Urinary bladder (tissue), 4 donors: ENCODE results near the gene XPNPEP1. TPM values are rescaled to one million over a fixed set of nuclear protein-coding genes. Genes with fewer than 3 reads are reported as not detected.

Experiments
- DNase-seq: peaks from one replicate; pipeline ENCODE4 v3.0.0-alpha.2; 2015; ENCODE audit errors: extremely low spot score
- H3K27ac ChIP-seq: one replicate; pipeline ENCODE4 v1.5.1; 2013; ENCODE audit warnings: low read depth, mild to moderate bottlenecking, moderate library complexity
- H3K36me3 ChIP-seq: one replicate; pipeline ENCODE4 v1.6.1; 2013; ENCODE audit warnings: mild to moderate bottlenecking, moderate library complexity; ENCODE audit not compliant: insufficient read depth
- H3K4me1 ChIP-seq: one replicate; pipeline ENCODE4 v1.6.1; 2013; ENCODE audit warnings: mild to moderate bottlenecking, moderate library complexity; ENCODE audit not compliant: insufficient read depth
- H3K4me3 ChIP-seq: one replicate; pipeline ENCODE4 v1.5.1; 2013; ENCODE audit warnings: low read depth, low read length
- WGBS: extraction: QIAGEN DNeasy Blood & Tissue Kit; methylation state at CpG from one replicate; pipeline ENCODE4 v1.1.7; 2013; 5-methylcytosine and 5-hydroxymethylcytosine counted together
- polyA plus RNA-seq: library from polyadenylated mRNA; stranded (reverse); fragments of 200-250 nt; gene quantifications from one replicate; pipeline ENCODE4 v1.2.3, GENCODE V29; 2013
- total RNA-seq: library from RNA; depleted of rRNA; stranded (reverse); fragments of >200 nt; gene quantifications from one replicate; pipeline ENCODE4 v1.2.3, GENCODE V29; 2014
- donor health status: healthy with polysubstance abuse.
- donor health status: healthy.

Gene XPNPEP1
- total and polyA plus RNA-seq, 2 donors, result 38.1 to 89.1 TPM

DNA sequence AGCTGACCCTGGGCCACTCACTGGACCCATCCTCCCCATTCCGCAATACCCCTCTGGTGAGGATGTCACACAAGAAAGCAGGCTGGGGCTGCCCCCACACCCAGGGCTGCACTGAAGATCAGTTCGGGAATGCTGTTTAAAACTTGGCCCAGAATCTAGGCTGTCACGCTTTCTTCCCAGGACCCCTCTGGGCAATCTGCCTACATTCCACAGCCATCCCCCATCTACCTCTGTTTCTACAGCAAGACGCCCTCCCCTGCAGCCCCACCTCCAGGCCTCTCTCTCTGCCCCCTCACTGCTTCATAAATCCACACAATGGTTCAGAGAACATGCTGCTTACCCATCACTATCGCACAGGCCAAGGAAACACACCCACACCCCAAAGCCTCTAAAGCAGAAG is 36.1 kb downstream of the XPNPEP1 start:
- 63% methylated on average over 5 of the region's 5 CpGs for WGBS
- H3K36me3 ChIP-seq, result peaks cover 1% of the 10 kb centered on the region

DNA sequence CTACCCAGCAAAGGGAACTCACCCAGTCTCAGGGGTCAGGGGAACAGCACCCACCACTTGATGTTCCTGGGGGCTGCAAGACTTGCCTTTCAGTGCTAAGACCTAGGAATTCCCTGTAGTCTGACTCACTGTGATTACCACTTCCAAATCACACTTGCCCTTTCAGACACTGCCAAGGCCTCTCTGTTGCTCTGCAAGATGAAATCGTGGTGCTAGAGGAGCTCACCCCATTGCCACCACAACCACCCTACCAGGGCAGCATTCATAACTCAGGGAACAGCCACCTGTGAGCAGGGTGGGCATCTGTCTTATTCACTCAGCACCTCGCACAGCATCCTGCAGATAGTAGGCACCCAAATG is 36.5 kb downstream of the XPNPEP1 start:
- DNase-seq, result no peak
- Histone ChIP-seq H3K4me3 (no peak overlapping the region), H3K27ac (no peak overlapping the region), H3K4me1 (no peaks in the 10 kb centered on the region), H3K36me3 (peaks cover 1% of the 10 kb centered on the region)
- 71% methylated on average over 2 of the region's 2 CpGs for WGBS

More for the DNA sequence above, 36.1 kb downstream of the XPNPEP1 start:
- no peaks in the 10 kb centered on the region for H3K4me1 ChIP-seq
- DNase-seq, result no peak
- H3K27ac ChIP-seq, result no peak overlapping the region
- no peak overlapping the region for H3K4me3 ChIP-seq

DNA sequence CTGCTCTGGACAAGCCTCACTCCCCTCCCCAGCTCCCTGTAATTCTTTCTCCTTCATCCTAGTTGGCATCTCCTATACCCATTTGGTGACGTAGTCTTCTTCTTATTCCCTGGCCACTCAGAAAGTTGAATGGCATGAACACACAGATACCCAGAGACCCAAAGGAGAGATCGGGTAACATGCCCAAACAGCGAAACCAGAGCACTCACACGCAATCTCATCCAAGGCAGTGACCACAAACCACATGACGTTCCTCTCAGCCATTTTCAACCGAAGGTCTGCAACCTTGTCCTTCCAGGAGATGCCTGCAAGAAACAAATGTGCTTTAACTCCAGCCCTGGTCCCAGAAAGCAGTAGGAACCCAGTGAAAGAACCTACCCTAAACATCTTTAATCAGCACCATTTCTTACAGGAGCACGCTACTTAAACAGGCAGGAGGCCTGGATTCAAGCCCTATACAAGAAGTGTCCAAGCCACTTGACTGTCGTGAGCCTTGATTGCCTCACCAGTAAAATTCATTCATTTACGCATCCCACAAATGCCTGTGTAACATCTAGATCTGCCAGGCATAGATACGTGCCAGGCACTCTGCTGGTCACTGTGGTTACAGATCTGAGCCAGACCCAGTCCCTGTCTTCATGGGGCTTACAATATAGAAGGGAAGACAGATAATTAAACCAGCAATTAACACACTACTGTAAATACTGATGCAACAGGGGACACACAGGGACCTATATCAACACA is 37.1 kb downstream of the XPNPEP1 start:
- Histone ChIP-seq H3K27ac (no peak overlapping the region), H3K4me3 (no peak overlapping the region), H3K4me1 (no peaks in the 10 kb centered on the region), H3K36me3 (peaks cover 1% of the 10 kb centered on the region)
- WGBS, result 87% methylated on average over 10 of the region's 10 CpGs
- DNase-seq, result no peak

DNA sequence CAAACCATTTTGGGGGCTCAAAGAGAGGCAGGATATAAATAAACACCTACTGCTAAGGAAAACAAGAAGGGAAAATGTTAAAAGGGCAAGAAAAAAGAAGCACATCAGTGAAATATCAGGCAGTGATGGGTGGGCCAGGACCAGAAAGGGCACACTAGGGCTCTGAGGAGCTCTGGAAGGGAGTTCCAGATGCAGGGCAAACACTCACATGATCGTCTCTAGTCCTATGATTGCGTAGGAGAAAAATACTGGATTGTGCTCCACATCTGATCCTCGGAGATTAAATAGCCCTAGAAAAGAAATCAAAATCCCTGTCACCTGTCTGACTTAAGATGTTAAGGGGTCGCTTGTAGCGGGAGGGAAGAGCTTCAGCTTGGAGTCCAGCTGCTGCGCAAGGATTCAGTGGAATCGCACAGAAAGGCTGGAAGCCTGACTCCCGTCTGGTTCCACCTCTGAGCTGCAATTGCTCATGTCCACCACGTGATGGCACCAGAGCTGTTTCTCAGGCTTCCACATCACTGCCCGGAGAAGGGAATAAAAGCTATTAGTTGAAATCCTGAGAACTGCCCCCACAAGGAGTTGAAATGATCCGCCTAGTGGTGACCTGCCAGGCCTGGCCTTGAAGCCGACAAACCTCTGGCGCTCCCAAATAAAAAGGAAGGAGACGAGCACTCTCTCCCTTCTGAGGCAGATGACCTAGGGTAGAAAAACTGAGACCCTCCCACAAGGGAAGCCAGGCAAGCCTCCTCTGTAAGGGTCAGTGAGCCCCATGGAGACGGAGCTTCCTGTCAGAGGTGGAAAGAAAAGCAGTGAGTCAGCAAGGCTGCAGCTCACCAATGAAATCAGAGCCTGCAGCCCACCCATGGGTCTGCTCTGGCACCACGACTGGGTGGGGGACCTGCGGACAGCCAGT is 39.2 kb downstream of the XPNPEP1 start:
- DNase-seq, result peak; percentile 79
- H3K27ac ChIP-seq, result no peak overlapping the region
- no peak overlapping the region for H3K4me3 ChIP-seq
- WGBS, result 25% methylated on average over 17 of the region's 17 CpGs
- peaks cover 1% of the 10 kb centered on the region for H3K36me3 ChIP-seq
- no peaks in the 10 kb centered on the region for H3K4me1 ChIP-seq

DNA sequence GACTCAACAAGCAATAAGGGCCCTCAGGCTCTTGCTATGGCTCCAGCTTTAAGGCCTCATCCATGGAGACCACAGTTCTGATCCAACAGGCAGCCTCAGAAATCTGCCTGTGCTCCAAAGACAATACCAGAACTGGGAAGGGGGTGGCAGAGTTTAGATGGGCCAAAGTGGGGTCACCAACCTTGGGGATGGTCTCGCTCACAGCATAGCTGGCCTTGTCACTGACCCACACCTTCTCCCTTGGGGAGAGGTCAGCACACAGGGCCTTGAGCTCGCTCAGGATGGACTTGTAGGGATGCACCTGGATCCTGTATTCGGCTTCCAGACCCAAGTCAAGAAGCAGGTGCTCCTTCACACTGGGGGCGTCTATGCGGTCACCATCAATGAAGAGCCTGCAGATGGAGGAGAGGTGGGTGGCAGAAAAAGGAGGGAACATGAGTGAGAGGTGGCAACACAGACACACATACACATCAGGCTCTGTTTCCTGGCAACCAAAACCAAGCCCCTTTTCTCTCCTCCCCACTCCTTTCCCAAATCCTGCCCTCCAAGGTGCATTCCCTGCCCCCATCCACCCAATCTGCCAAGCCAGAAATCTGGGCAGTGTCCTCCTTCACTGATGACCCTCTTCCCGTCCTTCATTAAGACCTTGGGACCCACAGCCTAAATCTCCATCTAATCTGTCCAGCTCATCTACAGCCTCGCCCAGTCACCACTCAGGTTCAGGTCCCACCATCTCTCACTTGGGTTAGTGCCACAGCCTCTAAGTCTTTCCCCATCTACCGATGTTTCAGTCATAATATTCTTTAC is 40.9 kb downstream of the XPNPEP1 start:
- no peak overlapping the region for H3K27ac ChIP-seq
- no peak for DNase-seq
- no peak overlapping the region for H3K4me3 ChIP-seq
- no peaks in the 10 kb centered on the region for H3K4me1 ChIP-seq
- WGBS, result 97% methylated on average over 8 of the region's 8 CpGs
- peaks cover 1% of the 10 kb centered on the region for H3K36me3 ChIP-seq

DNA sequence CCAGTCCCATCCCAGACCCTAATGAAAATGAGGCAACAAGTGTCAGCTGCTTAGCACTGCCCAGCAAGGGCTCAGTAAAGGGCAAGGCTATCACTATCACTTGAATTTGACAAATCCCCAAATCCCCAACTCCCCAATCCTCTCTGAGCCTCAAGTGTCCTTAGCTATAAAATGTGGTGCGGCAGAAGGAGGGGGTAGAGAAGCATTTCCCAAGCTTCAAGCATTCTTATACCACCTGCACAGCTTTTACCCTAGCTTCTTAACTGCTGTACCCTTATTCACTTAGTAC is 41.6 kb downstream of the XPNPEP1 start:
- no peaks in the 10 kb centered on the region for H3K4me1 ChIP-seq
- no peak overlapping the region for H3K27ac ChIP-seq
- 92% methylated on average over 1 of the region's 1 CpG for WGBS
- no peak for DNase-seq
- H3K36me3 ChIP-seq, result peaks cover 1% of the 10 kb centered on the region
- no peak overlapping the region for H3K4me3 ChIP-seq

DNA sequence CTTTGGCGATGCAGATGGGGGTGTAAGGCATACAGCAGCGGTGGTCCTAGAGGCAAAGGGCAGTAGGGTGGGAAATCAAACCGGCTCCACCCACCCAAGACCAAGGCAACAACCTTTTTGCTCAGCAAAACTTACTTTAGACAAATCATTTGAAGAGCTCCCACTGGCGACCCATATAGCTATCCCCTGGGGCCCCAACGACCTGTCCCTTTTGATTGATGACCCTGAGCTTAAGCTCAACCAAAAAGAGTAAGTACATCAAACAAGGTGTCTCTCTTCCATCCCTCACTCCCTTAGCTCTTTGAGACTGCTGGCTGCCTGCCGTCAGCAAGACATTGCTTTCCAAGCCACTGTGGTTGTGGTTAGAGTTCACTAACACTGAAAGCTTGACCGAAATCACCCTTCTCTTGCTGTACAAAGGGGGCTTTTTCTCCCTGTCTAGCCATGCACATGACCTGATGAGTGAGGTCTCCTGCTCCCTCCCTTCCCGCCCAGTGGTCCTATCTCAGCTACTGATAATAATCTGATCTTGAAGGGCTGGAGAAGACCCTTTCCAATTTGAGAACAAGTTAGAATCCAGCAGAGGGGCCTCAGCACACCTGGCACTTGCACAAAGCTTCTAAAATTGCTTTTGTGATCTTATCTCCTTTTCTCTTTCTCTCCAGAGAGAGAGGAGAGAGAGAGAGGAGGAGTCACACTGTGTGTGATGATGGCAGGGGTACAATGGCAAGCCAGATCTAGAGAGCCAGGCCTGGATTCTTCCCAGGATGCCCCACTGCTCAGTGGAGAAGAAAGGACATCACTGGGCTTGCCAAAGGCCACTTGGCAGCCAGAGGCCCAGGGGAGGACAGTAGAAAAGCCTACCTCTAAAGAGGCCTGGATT is 42.2 kb downstream of the XPNPEP1 start:
- Histone ChIP-seq H3K36me3 (peaks cover 1% of the 10 kb centered on the region), H3K27ac (no peak overlapping the region), H3K4me1 (no peaks in the 10 kb centered on the region), H3K4me3 (no peak overlapping the region)
- 89% methylated on average over 8 of the region's 8 CpGs for WGBS
- DNase-seq, result no peak

DNA sequence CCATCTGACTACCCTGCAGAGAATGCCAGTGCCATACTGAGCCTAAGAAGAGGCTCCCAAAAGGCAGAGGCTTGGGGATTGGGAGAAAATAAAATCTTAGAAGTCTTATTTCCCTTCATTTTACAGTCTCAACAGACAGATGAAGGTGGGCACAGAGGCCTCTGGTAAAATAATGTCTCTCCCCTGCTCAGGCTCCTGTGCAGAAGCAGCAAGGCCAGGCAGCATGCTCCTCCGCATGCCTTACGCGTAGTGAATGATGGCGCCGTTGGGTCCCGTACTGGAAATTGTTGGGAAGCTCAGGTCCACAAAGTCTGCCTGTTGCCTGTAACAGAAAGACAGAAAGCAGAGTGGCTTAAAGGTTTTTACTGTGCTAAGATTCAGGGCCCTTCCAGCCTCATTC is 45.8 kb downstream of the XPNPEP1 start:
- Histone ChIP-seq H3K4me1 (no peaks in the 10 kb centered on the region), H3K36me3 (peaks cover 4% of the 10 kb centered on the region), H3K27ac (no peak overlapping the region), H3K4me3 (no peak overlapping the region)
- no peak for DNase-seq
- 97% methylated on average over 6 of the region's 6 CpGs for WGBS

DNA sequence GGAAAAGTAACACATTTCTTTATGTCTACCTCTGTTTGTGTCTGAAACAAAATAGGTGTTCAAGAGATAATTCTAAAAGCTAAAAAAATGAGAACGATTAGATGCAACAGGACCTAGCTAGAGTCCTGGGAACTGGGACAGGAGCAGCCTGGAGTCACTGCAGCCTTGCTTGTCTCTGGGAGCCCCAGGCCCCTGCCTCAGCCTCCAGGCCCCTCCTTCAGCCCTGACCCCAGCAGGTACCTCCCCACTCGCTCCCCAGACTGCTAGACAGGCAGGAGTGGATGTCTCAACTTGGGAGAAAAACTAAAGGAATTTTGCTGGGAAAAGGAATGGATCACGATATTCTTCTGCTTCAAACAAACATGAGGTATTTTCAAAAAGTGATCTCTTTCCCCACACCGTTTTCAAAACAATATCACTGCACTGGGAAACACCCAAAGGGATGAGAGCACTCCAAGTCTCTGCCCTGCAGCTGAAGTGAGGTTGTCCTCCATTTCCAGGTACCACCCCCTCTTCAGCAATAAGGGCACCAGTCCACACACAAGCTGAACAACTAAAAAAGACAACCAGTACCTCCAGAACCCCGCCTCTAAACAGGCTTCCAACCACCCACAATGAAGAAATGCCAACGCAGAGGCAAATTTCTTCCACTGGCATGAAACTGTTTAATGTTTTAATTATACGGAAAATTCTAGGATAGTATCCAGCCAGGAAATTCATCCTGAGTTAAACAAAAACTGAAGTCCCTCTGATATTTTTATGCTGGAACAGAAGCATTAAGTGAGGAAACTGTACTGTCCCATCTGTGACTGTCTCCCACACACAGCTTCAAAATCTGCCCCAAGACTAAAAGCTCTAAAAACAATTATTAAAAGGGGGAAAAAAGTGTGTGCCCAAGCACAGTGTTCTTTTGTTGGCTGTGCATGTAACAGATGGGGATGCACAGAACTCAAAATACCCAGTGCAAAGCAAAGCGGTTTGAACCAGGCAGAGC is 47.2 kb downstream of the XPNPEP1 start:
- Histone ChIP-seq H3K27ac (no peak overlapping the region), H3K4me3 (no peak overlapping the region), H3K4me1 (no peaks in the 10 kb centered on the region), H3K36me3 (peaks cover 2% of the 10 kb centered on the region)
- 76% methylated on average over 8 of the region's 8 CpGs for WGBS
- no peak for DNase-seq

DNA sequence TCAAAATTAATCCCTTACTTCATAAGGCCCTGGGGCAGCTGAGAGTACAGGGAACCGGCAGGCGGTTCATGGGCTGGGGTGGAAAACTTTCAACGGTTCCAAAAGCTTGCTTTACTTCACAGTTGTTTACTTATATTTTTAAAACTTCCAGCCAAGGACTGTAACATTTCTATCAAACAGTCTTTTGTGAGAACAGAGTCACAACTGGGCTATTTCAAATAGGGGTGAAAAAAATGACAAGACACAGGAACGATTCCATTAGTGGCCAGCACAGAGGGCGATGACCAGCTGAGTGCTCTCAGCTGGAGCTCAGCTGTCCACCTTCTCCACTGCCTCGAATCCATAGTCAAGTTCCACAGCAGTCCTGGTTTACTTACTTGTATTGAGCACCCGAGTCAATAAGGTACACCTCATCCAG is 48.2 kb downstream of the XPNPEP1 start:
- 49% methylated on average over 7 of the region's 7 CpGs for WGBS
- no peak for DNase-seq
- Histone ChIP-seq H3K4me3 (no peak overlapping the region), H3K36me3 (peaks cover 2% of the 10 kb centered on the region), H3K27ac (no peak overlapping the region), H3K4me1 (no peaks in the 10 kb centered on the region)

DNA sequence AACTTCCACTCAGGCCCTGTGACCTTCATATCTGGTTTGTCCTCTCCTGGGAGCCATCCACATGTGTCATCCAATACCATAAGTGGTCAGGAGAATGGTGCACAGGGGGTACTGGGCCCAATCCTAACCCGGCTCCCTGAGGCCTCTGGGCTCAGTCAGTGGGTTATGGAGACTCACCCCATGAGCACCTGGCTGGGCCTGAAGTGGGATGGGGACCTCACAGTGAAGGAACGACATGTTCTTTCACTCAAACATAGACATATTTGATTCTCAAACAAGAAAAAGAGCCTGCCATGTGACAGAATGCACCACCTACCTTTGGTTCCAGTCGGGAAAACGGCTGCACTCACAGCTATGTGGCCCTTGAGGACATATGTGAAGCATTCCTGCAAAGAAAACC is 51.8 kb downstream of the XPNPEP1 start:
- H3K36me3 ChIP-seq, result peaks cover 6% of the 10 kb centered on the region
- WGBS, result 98% methylated on average over 4 of the region's 4 CpGs

DNA sequence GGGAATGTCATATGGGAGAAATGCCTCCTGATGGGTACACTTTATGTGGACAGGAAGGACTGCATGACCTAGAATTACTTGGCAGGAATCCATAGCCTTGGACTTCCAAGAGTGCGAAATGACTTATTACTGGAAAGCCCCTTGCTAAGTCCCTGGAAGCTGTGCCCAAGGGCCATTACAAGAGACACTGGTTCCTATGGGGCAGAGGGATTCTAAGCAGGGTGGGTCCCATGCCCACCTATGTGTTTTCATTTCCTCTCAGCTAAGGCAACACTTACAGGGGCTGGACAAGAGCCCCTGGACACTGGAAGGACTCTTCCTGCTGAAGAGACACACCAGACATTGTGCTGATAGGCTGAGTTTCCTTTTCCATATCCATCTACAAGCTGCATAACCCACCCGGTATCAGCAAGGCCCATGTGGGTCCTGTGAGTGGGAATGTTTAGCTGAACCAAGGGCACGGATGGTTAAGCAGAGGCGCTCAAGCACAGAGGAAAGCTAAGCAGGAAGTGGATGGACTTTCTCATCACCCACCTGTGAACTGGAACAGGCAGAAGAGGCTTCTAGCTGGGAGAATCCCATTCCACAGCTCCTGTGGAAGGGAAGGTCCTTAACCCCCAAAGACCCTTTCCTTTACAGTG is 56.2 kb downstream of the XPNPEP1 start:
- Histone ChIP-seq H3K27ac (no peak overlapping the region), H3K4me3 (no peak overlapping the region), H3K36me3 (peaks cover 6% of the 10 kb centered on the region), H3K4me1 (no peaks in the 10 kb centered on the region)
- 90% methylated on average over 4 of the region's 4 CpGs for WGBS
- no peak for DNase-seq

More for the DNA sequence above, 51.8 kb downstream of the XPNPEP1 start:
- Histone ChIP-seq H3K27ac (no peak overlapping the region), H3K4me3 (no peak overlapping the region), H3K4me1 (no peaks in the 10 kb centered on the region)
- DNase-seq, result no peak
